HUES64 (cell line): ENCODE measurements around the gene TMEM151A.

ENCODE experiments used
- H3K27ac ChIP-seq: 2 replicates; pipeline ENCODE4 v1.7.0; 2013; ENCODE audit warnings: low read depth, low read length, inconsistent platforms
- H3K27me3 ChIP-seq: 2 replicates; pipeline ENCODE4 v1.6.1; 2013; ENCODE audit warnings: mild to moderate bottlenecking, low read length; ENCODE audit not compliant: insufficient read depth
- H3K36me3 ChIP-seq: 2 replicates; pipeline ENCODE4 v1.6.1; 2013; ENCODE audit warnings: mild to moderate bottlenecking, low read length; ENCODE audit not compliant: insufficient read depth
- H3K4me1 ChIP-seq: 2 replicates; pipeline ENCODE4 v1.6.1; 2013; ENCODE audit warnings: mild to moderate bottlenecking, low read length, moderate library complexity; ENCODE audit not compliant: insufficient read depth
- H3K4me3 ChIP-seq: 2 replicates; pipeline ENCODE4 v1.5.1; 2013; ENCODE audit warnings: mild to moderate bottlenecking, low read length, moderate library complexity
- H3K9ac ChIP-seq: 2 replicates; pipeline ENCODE4 v1.6.1; 2013; ENCODE audit warnings: mild to moderate bottlenecking, low read depth, low read length
- H3K9me3 ChIP-seq: 2 replicates; pipeline ENCODE4 v1.6.1; 2013; ENCODE audit warnings: low read depth, low read length; ENCODE audit not compliant: insufficient read depth
- WGBS: fragments of 150-250, 120-280 bp; methylation state at CpG from one replicate; pipeline ENCODE4 v1.1.7; 2013; ENCODE audit warnings: missing lambda C conversion rate; 5-methylcytosine and 5-hydroxymethylcytosine counted together

The TMEM151A gene

GRCh38 chr11:66277471-66278362 is 14.0 kb upstream of the TMEM151A start, which contains the start of gene CNIH2:
TSS of gene CNIH2 (plus strand) at chr11:66278175. CDS start at chr11:66278457, 282 bp downstream.
- H3K36me3 ChIP-seq: peaks cover 27% of the 10 kb centered on the region
- 3% methylated on average over 84 of the region's 84 CpGs for WGBS
- H3K4me3 ChIP-seq: peak within 1 kb of the TSS; percentile 56
- no peaks in the 10 kb centered on the region for H3K9me3 ChIP-seq
- H3K4me1 ChIP-seq: peaks cover 7% of the 10 kb centered on the region
- peak within 1 kb of the TSS; percentile 37; the same call in 1 of the 2 replicates for H3K9ac ChIP-seq
- H3K27me3 ChIP-seq: no peaks in the 10 kb centered on the region
- H3K27ac ChIP-seq: no peak within 1 kb of the TSS

DNA sequence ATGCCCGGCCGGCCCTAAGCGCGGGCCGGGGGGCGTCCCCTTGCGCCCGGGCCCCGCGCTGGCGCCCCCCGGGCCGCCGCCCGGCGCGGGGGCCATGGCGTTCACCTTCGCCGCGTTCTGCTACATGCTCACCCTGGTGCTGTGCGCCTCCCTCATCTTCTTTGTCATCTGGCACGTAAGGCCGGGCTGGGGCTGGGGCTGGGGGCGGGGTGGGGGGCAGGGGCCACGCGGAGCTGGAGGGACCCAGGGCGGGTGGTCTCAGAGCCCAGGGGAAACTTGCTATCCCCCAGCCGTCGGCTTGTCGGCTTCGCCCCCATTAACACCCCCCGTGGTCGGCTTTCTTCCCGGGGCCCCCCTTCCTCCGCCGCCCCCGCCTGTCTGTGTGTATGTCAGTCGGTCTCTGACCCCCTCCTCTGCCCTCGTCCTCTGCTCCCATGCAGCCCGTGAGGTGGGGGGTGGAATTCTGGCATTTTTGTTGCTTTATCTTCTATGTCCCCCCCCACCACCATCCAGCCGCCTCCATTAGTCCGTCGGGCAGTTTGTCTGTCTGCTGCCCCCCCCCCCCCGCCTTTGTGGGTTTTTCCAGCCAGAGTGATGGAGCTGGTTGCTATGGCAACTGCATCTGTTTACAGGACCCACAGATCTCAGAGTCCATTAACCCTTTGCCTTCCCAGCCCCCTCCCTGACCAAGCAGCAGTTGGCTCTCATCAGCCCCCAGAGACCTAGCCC is 13.2 kb upstream of the TMEM151A start:
- Histone ChIP-seq H3K9me3 (no peaks in the 10 kb centered on the region), H3K27ac (no peak overlapping the region), H3K4me1 (peaks cover 10% of the 10 kb centered on the region), H3K4me3 (peak overlapping the region; percentile 53), H3K27me3 (no peaks in the 10 kb centered on the region), H3K36me3 (peaks cover 18% of the 10 kb centered on the region), H3K9ac (no peak overlapping the region)
- WGBS: under 1% methylated on average over 26 of the region's 45 CpGs

GRCh38 chr11:66279092-66279734 is 12.5 kb upstream of the TMEM151A start:
- Histone ChIP-seq H3K27ac (no peak overlapping the region), H3K9me3 (no peaks in the 10 kb centered on the region), H3K36me3 (peaks cover 13% of the 10 kb centered on the region), H3K4me3 (peak overlapping the region; percentile 53), H3K9ac (no peak overlapping the region), H3K4me1 (peaks cover 10% of the 10 kb centered on the region), H3K27me3 (no peaks in the 10 kb centered on the region)
- WGBS: 35% methylated on average over 15 of the region's 15 CpGs

DNA sequence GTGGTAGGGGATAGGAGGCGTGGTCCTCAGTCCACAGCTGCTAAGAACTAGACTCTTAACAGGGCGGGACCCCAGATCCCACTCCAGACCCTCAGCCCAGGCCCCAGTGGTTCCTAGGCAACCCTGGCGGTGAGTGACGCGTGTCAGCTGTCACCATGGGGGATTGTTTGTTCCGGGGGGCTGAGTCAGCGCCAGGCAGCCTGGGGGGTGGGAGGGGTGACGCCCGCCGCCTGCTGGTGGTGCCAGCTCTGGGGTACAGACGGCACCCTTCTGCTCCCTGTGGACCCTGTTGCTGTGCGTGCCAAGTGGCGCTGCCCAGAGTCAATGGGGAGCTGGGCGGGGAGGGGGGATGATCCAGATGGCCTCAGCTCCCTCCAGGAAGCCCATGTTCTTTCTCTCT is 11.3 kb upstream of the TMEM151A start:
- Histone ChIP-seq H3K27ac (no peak overlapping the region), H3K9me3 (no peaks in the 10 kb centered on the region), H3K4me1 (peaks cover 10% of the 10 kb centered on the region), H3K9ac (no peak overlapping the region), H3K4me3 (no peak overlapping the region), H3K27me3 (no peaks in the 10 kb centered on the region), H3K36me3 (peaks cover 7% of the 10 kb centered on the region)
- WGBS: 49% methylated on average over 14 of the region's 14 CpGs

GRCh38 chr11:66281001-66281400 is 10.7 kb upstream of the TMEM151A start:
- no peak overlapping the region for H3K4me3 ChIP-seq
- peaks cover 11% of the 10 kb centered on the region for H3K36me3 ChIP-seq
- H3K9me3 ChIP-seq: no peaks in the 10 kb centered on the region
- whole genome bisulfite sequencing: 64% methylated on average over 6 of the region's 6 CpGs
- H3K9ac ChIP-seq: no peak overlapping the region
- H3K27me3 ChIP-seq: no peaks in the 10 kb centered on the region
- peaks cover 10% of the 10 kb centered on the region for H3K4me1 ChIP-seq
- H3K27ac ChIP-seq: no peak overlapping the region

GRCh38 chr11:66281776-66282467 is 9.8 kb upstream of the TMEM151A start:
- no peaks in the 10 kb centered on the region for H3K9me3 ChIP-seq
- peaks cover 10% of the 10 kb centered on the region for H3K4me1 ChIP-seq
- no peaks in the 10 kb centered on the region for H3K27me3 ChIP-seq
- peaks cover 15% of the 10 kb centered on the region for H3K36me3 ChIP-seq
- 43% methylated on average over 12 of the region's 20 CpGs for WGBS
- no peak overlapping the region for H3K4me3 ChIP-seq
- no peak overlapping the region for H3K9ac ChIP-seq
- no peak overlapping the region for H3K27ac ChIP-seq

- Histone ChIP-seq H3K27ac (no peak overlapping the region; the same call in 1 of the 2 replicates), H3K4me1 (peaks cover 10% of the 10 kb centered on the region), H3K27me3 (no peaks in the 10 kb centered on the region), H3K36me3 (peaks cover 15% of the 10 kb centered on the region), H3K9ac (no peak overlapping the region), H3K4me3 (no peak overlapping the region), H3K9me3 (no peaks in the 10 kb centered on the region)
- WGBS: 13% methylated on average over 34 of the region's 35 CpGs
Measured at GRCh38 chr11:66282468-66283455, 8.9 kb upstream of the TMEM151A start.

- Histone ChIP-seq H3K9ac (no peak overlapping the region), H3K4me3 (no peak overlapping the region), H3K27me3 (no peaks in the 10 kb centered on the region), H3K27ac (no peak overlapping the region), H3K36me3 (peaks cover 15% of the 10 kb centered on the region), H3K9me3 (no peaks in the 10 kb centered on the region), H3K4me1 (peaks cover 10% of the 10 kb centered on the region)
- WGBS: 90% methylated on average over 14 of the region's 14 CpGs
Measured at GRCh38 chr11:66283461-66284105, 8.1 kb upstream of the TMEM151A start.

DNA sequence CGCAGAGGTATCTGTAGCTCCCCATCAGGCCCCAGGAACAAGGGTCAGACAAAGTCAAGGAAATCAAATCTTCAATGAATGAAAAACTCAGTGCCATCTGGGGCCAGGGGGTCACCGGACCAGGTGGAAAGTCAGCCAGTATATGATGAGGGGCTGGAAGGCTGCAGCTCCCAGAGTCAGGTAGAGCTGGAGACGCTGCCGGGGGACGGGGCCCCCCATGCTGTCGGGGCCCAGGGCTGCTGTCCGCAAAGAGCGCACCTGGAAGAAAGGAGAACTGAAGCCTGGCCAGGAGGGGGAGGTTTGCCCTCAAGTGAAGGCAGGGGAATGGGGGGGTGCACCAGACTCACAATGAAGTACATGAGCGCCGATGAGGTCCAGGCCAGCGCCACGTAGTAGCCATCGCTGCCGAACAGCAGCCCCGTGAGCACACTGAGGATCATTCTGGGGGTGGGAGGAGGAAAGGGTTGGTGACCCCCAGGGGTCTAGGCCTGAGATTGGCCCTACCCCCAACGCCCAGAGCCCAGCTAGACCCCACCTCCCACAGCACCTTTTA is 7.1 kb upstream of the TMEM151A start:
- 95% methylated on average over 16 of the region's 16 CpGs for WGBS
- no peak overlapping the region for H3K27ac ChIP-seq
- peaks cover 15% of the 10 kb centered on the region for H3K36me3 ChIP-seq
- no peak overlapping the region for H3K9ac ChIP-seq
- H3K9me3 ChIP-seq: no peaks in the 10 kb centered on the region
- H3K27me3 ChIP-seq: peaks cover under 1% of the 10 kb centered on the region; the same call in 1 of the 2 replicates
- no peak overlapping the region for H3K4me3 ChIP-seq
- H3K4me1 ChIP-seq: peaks cover 10% of the 10 kb centered on the region
